AG10803 (cell line): ENCODE data around the gene KMT2B.
A peak's percentile ranks its signal among the peaks of the same experiment; 100 is the strongest.

ENCODE experiments used
- DNase-seq: peaks from one replicate; pipeline ENCODE4 v3.0.0; 2010; ENCODE audit warnings: low read depth
- H3K4me3 ChIP-seq: 2 replicates; pipeline ENCODE4 v1.5.1; 2011; ENCODE audit warnings: mild to moderate bottlenecking, low read length, control low read depth
- TF ChIP-seq, protein P1 (sequence below): conservative IDR thresholded peaks from 2 replicates; pipeline ENCODE4 v1.5.1; 2011; ENCODE audit warnings: mild to moderate bottlenecking, low read length, control low read depth, inconsistent platforms

The KMT2B gene

DNA sequence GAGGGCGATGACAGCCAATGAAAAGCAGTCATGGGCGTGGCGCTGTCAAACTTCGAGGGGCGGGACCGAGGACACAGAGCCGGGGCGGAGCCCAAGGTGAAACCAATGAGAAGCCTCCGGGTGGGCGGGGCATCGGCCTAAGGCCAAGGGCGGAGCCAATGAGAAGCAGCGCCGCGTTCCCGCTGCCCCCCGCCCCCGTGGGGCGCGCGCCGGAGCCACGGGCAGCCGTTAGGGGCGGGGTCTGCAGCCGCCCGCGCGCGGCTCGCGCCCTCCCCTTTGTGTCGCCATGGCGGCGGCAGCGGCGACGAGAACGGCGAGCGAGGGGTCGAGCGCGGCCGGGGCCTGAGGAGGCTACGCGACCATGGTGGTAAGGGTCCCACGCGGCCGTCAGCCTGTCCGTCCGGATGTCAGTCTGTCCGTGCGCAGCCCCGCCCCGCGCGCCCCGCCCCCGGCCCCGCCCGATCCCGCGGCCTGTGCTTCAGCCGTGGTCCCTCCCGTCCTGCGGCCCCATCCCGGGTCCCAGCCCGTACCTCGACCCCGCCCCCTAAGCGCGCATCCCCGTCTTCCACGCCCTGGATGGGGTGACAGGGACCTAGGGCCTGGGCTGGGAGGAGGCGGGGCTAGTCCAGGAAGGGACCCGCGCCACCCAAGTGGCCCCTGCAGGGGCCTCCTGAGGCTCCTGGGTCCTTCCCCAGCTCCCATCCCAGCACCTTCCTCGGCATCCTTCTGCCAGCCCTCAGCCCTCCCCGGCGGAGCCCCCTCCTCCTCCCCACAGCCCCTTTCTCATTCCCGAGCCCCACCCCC is 57.7 kb downstream of the KMT2B start, which contains the start of gene ARHGAP33:
Gene ARHGAP33, plus strand, starts transcription at position 267 of the 804 bp plus-strand sequence. Its CDS starts 95 bp downstream, at position 362.
- peak within 1 kb of the TSS; percentile 72 for H3K4me3 ChIP-seq
- peak; percentile 91 for DNase-seq
- TF ChIP-seq, protein P1, sequence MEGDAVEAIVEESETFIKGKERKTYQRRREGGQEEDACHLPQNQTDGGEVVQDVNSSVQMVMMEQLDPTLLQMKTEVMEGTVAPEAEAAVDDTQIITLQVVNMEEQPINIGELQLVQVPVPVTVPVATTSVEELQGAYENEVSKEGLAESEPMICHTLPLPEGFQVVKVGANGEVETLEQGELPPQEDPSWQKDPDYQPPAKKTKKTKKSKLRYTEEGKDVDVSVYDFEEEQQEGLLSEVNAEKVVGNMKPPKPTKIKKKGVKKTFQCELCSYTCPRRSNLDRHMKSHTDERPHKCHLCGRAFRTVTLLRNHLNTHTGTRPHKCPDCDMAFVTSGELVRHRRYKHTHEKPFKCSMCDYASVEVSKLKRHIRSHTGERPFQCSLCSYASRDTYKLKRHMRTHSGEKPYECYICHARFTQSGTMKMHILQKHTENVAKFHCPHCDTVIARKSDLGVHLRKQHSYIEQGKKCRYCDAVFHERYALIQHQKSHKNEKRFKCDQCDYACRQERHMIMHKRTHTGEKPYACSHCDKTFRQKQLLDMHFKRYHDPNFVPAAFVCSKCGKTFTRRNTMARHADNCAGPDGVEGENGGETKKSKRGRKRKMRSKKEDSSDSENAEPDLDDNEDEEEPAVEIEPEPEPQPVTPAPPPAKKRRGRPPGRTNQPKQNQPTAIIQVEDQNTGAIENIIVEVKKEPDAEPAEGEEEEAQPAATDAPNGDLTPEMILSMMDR, result no peak

- DNase-seq, result no peak
- TF ChIP-seq, protein P1, result no peak
- peak overlapping the region; percentile 72 for H3K4me3 ChIP-seq
These were observed 58.4 kb downstream of the KMT2B start for GRCh38 chr19:35776102-35776788.

GRCh38 chr19:35777086-35777841 is 59.5 kb downstream of the KMT2B start:
- TF ChIP-seq, protein P1, result no peak
- no peak for DNase-seq
- no peak overlapping the region for H3K4me3 ChIP-seq

- TF ChIP-seq, protein P1, result no peak
- H3K4me3 ChIP-seq, result no peak overlapping the region
- DNase-seq, result no peak
These were observed 60.2 kb downstream of the KMT2B start for GRCh38 chr19:35777961-35778360.

- TF ChIP-seq, protein P1, result no peak
- no peak overlapping the region for H3K4me3 ChIP-seq
- no peak for DNase-seq
These were observed 61.2 kb downstream of the KMT2B start for GRCh38 chr19:35779033-35779432.

- TF ChIP-seq, protein P1, result no peak
- DNase-seq, result no peak
- no peak overlapping the region for H3K4me3 ChIP-seq
These were observed 62.3 kb downstream of the KMT2B start for GRCh38 chr19:35780058-35780457.
